H54 (cell line): ENCODE data around the gene DIP2C.
"Not testable (repeated sequence)": the region's sequence is repeated elsewhere in the genome, so short reads cannot be mapped to it uniquely, and the experiment has no call there.

Experiments used
- DNase-seq: peaks from one replicate; pipeline ENCODE4 v3.0.0; 2011; ENCODE audit warnings: low spot score, mixed read lengths; ENCODE audit not compliant: insufficient read length
- FAIRE-seq: peaks from 3 replicates; lab custom pipeline; 2011; peaks lifted over from hg19 to GRCh38; lab: Jason Lieb, UNC
- POLR2A ChIP-seq: IDR thresholded peaks from 2 replicates; pipeline ENCODE4 v1.6.1; 2011; ENCODE audit warnings: low read depth, mild to moderate bottlenecking, low read length

The DIP2C gene

DNA sequence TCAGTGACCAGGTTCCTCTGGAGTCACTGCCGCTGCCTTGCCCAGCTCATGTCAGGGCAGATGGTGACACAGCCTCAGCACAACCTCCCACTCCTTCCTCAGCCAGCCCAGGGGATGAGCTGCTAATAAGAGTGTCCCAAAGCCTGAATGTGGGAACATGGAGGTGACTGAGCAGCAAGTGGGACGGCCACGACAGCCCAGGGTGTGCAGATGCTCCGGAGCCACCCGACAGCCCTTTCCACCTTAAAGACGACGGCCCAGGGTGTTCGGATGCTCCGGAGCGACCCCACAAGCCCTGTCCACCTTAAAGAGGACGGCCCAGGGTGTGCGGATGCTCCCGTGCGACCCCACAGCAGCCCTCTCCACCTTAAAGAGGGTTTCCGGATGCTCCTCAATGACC is 89.2 kb downstream of the DIP2C start:
- DNase-seq (no peak), FAIRE-seq (no peak)
- TF ChIP-seq POLR2A = no peak

DNA sequence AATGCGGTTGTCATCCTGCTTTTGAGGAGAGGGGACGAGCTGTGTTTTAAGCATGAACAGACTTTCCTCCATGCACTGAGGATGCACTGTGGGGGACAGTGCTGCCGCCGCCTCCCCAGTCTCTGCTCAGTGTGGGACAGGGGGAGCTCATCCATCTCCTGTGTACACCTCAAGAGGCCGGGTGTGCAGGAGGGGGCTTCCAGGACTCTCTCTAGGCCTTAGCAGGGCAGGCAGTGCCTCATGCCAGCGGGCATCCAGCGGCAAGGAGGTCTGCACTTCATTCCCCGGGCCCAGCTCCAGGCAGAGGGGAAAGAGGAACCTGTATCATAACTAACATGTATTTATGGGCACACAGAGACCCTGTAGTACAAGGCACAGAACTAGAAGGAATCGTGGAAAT is 89.7 kb downstream of the DIP2C start:
- DNase-seq = no peak
- FAIRE-seq = no peak
- no peak for TF ChIP-seq POLR2A

DNA sequence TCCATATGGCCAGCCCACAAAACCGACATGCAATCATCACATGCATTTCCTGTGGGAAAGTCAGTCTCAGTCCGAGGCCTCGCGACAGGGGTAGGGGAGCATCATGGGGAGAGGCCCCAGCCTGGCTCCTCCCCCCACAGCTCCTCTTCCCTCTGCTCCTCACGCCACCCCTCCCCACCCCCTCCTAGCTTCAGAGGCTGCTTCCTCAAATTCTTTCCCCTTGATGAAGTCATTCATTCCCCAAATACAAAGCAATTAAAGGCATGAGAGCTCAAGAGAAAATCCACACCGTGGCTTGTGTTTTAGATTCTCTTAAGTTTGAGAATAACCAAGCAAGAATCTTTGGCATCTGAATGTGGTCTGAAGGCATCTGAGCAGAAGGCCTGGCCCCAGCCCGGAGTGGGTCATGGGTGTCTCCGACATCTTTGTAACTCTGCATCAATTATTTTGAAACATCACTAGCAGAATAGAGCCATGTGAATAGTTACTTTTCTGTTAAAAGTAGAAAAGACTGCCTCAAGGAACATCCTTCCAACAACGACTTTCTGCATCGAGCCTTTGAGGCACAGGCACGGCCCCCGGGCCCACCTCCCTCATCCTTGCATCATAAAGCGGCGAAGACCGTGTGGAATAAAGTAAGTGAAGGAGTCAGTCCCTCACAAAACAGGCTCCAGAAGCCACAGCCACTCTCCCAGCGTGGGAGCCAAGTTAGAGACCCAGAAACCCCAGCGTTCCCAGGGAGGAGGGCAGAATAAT is 90.9 kb downstream of the DIP2C start:
- no peak for FAIRE-seq
- peak; percentile 41 for DNase-seq
- TF ChIP-seq POLR2A = no peak

DNA sequence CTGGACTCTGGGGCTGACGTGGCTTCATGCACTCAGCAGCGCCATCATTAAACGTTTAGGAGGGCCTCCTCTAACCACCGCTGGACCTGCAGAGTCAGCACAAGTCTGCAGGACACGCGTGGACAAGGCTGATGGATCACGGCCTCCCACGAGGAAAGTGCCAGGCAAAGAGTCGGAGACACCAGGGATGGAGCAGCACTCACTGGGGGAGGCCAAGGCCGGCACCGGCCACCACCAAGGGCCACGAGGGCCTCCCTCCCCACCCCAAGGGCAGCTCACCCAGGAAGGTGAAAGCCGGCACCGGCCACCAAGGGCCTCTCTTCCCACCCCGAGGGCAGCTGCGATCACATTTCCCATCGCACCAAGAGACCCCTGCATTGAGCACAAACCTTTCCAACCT is 91.5 kb downstream of the DIP2C start:
- FAIRE-seq (no peak), DNase-seq (no peak)
- TF ChIP-seq POLR2A = no peak

DNA sequence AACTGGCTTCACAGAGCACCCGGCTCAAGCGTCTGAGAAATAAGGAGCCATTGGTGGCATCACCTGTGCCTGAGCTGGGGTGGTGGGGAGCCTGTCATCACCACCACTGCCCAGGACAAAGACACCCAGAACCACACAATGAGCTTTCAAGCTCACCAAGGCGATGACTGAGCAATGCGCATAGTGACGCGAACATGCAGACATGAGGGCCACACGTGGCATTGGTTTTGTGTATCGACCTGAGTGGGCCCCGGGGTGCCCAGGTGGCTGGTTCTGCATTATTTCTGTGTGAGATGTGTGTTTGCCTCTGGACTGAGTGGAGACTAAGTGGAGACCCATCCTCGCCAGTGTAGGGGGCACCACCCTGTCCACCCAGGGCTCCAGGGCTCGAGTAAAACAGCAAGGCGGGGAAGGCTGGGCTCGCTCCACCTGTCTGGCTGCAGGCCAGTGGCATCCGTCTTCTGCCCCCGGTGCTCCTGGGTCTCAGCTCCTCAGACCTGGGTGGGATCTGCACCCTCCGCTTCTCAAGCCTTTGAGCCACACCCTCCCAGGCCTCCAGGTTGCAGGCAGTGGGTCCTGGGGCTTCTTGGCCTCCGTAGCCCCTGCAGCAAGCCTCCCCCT is 92.6 kb downstream of the DIP2C start:
- no peak for DNase-seq
- FAIRE-seq = no peak
- no peak for TF ChIP-seq POLR2A

DNA sequence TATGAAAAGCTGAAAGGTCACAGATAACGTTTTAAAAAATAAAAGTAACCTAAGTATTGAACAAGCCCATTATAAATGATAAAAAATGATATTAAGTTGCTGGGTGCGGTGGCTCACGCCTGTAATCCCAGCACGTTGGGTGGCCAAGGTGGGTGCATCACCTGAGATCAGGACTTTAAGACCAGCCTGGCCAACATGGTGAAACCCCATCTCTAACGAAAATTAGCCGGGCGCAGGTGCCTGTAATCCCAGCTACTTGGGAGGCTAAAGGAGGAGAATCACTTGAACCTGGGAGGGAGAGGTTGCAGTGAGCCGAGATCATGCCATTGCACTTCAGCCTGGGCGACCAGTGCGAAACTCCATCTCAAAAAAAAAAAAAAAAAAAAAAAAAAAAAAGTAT is 93.3 kb downstream of the DIP2C start:
- DNase-seq, FAIRE-seq: not testable (repeated sequence)

DNA sequence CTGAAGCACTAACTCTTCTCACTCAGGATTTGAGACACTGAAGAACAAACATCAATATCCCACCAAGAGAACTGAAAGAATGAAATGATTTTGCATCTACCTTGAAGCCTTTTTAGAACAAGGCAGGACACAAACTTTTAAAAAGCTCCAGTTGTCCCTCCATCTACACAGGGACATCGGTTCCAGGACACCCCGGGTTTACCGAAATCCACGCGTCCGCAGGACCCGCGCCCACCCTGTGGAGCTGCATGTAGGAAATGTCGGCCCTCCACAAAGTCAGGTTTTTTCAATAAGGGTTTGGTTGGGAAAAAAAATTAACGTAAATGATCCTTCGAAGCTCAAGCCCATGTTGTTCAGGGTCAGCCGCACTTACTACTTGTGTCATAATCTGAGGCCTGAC is 94.0 kb downstream of the DIP2C start:
- TF ChIP-seq POLR2A = no peak
- FAIRE-seq = no peak

DNA sequence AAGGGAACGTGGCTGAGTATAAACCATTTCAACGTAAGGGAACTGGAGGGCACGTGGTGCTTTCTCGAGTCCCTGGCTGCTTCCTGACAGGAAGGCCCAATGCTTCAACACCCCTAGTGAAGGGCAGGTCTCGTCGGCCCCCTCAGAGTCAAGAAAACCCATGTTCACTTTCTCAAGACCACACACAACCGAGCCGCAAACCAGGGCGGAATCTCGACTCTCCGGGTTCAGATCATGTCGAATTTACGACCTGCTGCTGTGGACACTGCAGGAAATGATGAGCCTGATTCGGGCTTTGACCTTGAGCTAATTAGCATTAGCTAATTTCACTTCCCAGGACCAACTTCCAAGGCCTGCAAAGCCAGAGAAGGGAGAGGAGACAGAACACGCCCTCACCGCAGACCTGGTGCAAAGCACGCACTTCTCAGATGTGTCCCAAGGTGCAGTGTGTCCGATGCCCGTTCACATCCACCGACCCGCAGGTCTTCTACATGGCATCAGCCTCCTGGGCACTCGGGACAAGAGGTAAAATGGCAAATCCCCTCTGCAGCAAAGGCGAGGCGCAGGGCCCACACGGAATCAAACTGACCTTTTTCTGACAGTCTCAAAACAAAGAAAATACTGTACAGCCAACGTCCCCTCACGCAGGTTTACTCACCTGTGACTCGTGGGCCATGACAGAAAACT is 94.7 kb downstream of the DIP2C start:
- FAIRE-seq (no peak), DNase-seq (no peak)
- TF ChIP-seq POLR2A = no peak

More for the DNA sequence above, 94.0 kb downstream of the DIP2C start:
- no peak for DNase-seq

DNA sequence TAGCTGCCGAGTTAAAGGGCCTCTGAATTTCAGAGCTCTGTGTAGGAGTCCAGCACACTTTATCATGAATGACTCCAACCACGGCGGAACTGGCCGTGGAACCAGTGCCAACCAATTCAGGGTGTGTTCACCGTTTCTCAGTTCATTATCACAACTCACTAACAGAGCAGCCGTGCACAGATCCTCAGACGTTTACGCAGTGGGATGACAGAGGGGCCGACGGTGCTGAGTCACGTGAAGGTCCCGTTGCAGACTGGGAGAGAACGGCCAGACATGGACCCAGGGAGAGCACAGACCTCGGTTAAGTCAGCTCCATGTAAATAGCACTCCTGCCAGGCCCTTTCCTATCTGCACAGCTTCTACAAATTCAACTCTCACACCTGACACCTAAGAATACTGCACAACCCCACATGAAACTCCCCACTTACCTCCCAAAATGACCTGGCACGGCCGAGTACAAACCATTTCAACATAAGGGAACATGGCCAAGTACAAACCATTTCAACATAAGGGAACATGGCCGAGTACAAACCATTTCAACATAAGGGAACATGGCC is 95.5 kb downstream of the DIP2C start:
- no peak for DNase-seq
- FAIRE-seq = no peak
- no peak for TF ChIP-seq POLR2A

DNA sequence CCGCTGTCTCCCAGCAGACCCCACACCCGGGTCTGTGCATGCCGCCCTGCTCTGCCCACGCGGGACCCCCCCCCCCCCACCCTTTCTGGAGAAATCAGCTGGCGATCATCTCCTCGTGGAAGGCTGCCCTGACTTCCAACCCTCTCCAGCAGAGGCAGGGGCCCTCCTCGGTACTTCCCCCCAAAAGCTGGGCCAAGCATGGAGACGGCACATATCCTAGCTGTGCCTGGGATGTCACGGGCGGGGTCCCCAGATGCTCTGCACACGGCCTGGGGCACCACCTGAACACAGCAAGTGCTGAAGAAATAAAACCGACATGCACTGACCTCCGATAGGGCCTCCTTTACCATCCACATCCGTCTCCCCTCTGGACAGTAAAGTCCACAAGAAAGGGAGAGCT is 96.0 kb downstream of the DIP2C start:
- FAIRE-seq = no peak
- DNase-seq = no peak
- no peak for TF ChIP-seq POLR2A

DNA sequence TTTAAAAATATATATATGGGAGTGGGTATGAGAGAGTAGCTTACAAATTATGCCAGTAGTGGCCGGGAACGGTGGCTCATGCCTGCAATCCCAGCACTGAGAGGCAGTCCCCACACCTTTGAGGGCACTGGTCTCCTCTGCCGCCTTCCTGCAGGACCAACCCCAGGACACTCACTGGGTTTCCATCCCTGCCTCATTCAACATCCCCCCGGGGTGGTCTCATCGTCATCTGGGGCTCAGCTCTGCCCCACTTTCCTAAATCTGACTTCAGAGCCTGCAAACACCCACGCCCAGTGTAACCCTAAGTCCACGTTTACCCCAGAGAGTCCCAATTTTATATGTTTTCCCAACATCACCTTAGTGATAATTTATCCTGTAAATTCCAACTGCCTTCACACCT is 96.5 kb downstream of the DIP2C start:
- FAIRE-seq (no peak), DNase-seq (no peak)
- no peak for TF ChIP-seq POLR2A

DNA sequence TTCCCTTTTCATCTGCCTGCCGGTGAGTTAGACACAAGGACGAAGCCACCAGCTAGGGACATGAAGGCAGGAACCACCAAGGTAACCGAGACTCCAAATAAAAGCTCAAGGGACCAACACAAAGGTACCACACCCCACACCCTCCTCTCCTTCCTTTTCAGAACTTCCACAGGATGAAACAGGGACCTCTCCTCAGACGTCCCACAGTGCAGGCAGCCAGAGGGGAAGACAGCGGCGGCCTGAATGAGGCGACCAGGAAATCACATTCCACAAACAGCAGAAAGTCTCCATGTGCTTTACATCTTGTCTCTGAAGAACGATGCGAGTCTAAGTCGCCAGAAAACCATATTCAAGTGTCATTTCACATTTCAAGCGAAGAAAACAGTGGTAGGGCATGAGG is 97.8 kb downstream of the DIP2C start:
- FAIRE-seq = no peak
- DNase-seq = no peak
- no peak for TF ChIP-seq POLR2A

DNA sequence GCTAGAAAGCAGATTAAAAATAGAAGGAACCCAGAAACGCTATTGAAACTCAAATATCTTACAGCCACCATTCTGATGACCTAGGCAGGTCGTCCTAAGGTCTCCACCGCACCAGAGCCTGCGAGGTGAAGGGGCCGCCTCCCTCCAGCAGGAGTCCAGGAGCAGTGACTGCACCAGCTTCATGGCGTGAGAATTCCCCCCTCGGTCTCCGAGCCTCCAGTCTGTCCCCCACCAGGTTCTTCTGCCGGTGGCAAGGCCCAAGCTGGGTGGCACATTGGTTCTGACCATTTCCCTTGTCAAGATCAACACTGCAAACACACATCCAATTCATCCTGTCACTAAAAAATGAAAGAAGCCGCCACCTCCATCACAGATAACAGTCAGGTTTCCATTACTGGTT is 98.7 kb downstream of the DIP2C start:
- DNase-seq (no peak), FAIRE-seq (no peak)
- TF ChIP-seq POLR2A = no peak

DNA sequence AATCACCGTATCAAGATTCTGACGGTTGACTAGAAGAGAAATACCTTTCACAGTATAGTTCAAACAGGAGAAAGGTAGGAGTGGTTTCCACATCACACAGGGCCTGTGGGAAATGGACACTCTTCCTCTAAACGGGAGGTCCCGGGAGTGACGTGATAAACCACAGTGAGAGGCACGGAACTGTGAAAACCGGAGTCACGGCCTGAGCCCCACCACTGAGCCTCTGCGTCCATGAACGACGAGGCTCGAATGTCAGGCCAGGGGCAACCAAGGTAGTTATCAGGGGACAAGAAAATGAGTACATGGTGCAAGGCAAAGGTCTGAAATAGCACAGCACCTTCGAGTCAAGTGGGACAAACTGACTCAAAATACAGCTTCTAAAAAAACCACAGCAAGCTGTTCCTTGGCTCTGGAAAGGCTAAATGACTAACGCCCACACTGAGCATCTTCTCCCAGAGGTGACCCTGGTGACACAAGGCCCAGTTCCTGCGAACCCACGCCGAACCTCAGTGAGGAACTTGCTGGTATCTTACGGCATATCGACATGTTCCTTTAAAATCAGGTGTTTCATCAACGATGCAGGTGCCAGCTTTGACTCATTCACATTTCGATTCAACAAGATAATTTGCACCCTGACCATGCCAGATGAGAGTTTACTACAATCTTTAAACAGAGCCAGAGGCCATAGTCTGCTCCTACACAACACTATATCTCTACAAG is 99.3 kb downstream of the DIP2C start:
- TF ChIP-seq POLR2A = no peak
- DNase-seq (no peak), FAIRE-seq (no peak)
